ENCODE results near the gene STIP1.
A peak's percentile ranks its signal among the peaks of the same experiment; 100 is the strongest.

STIP1 gene

GRCh38 chr11:64206457-64207255 is 20.7 kb downstream of the STIP1 start, which contains the start of gene FERMT3:
FERMT3 (plus strand) TSS chr11:64206721; CDS start chr11:64207365, 644 bp downstream.
- Histone ChIP-seq H3K36me3 (ENCODE audit: insufficient read depth, low read length) (peaks cover 78% of the 10 kb centered on the region), H3K4me3 (ENCODE audit: low read depth in 1 of 2, low read length in 2 of 2) (peak within 1 kb of the TSS; percentile 52 to 86)
- DNase-seq, result peak; percentile 96

DNA sequence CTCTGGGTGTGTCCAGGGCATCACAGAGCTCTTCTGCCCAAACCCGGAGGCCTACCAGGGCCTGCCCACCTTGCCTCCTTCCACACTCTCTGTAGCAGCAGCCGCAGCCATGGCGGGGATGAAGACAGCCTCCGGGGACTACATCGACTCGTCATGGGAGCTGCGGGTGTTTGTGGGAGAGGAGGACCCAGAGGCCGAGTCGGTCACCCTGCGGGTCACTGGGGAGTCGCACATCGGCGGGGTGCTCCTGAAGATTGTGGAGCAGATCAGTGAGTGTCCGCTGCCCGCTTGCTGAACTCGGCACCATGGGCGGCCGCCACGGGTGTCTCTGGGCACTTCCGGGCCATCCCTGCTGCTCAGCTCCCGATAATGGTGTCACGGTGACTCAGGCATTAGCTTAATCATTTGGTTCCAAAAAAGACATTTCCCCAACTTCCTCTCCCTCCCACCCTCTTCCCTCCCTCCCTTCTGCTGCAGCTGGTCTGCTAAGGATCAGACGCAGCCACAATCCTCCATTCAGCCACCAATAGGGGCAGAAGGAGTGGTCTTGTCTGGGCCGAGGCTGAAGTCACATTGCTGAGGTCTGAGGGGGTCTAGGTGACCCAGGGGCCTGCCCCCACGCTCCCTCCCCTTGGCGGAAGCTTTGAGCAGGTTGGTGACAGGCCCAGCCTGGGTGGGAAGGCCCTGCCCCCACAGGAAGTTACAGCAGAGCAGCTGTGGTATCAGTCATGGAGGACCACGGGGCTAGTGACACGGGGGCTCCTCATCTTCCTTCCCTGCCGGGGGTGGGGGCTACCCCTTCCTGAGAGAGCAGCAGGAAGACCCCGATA is 21.5 kb downstream of the STIP1 start:
- peak; percentile 93 for DNase-seq
- Histone ChIP-seq H3K9me3 (ENCODE audit: insufficient read depth, low read length, severe bottlenecking) (no peaks in the 10 kb centered on the region), H3K4me2 (ENCODE audit: insufficient read depth, low read length) (peak overlapping the region; percentile 93), H3K36me3 (ENCODE audit: insufficient read depth, low read length) (peaks cover 78% of the 10 kb centered on the region), H3K79me2 (ENCODE audit: insufficient read depth, low read length) (peaks cover 22% of the 10 kb centered on the region), H2AFZ (ENCODE audit: low read depth, low read length) (peak overlapping the region; percentile 62), H3K4me1 (ENCODE audit: insufficient read depth, low read length) (peaks cover 46% of the 10 kb centered on the region), H3K27me3 (ENCODE audit: insufficient read depth, low read length, poor library complexity) (no peaks in the 10 kb centered on the region), H3K4me3 (ENCODE audit: low read depth in 1 of 2, low read length in 2 of 2) (peak overlapping the region; percentile 52 to 86), H4K20me1 (ENCODE audit: insufficient read depth, low read length) (peaks cover 32% of the 10 kb centered on the region), H3K9ac (ENCODE audit: low read depth, low read length) (peak overlapping the region; percentile 88), H3K27ac (ENCODE audit: low read length) (peak overlapping the region; percentile 93)
- ATAC-seq (ENCODE audit: insufficient read depth, low read depth), result peak; percentile 72
- TF ChIP-seq CTCF (IDR thresholded peaks at IDR 0.05; ENCODE audit: borderline replicate concordance, extremely low read depth, low read length, poor library complexity, severe bottlenecking) (peak; percentile 21), EZH2 (IDR thresholded peaks at IDR 0.05; ENCODE audit: borderline replicate concordance, low read depth, low read length, severe bottlenecking) (no peak)

More at GRCh38 chr11:64206457-64207255, 20.7 kb downstream of the STIP1 start, which contains the start of gene FERMT3:
- H3K4me1 ChIP-seq (ENCODE audit: insufficient read depth, low read length), result peaks cover 46% of the 10 kb centered on the region
- H3K9ac ChIP-seq (ENCODE audit: low read depth, low read length), result peak within 1 kb of the TSS; percentile 88
- no peaks in the 10 kb centered on the region for H3K9me3 ChIP-seq (ENCODE audit: insufficient read depth, low read length, severe bottlenecking)
- H4K20me1 ChIP-seq (ENCODE audit: insufficient read depth, low read length), result peaks cover 37% of the 10 kb centered on the region
- TF ChIP-seq EZH2 (IDR thresholded peaks at IDR 0.05; ENCODE audit: borderline replicate concordance, low read depth, low read length, severe bottlenecking), result no peak
- peak; percentile 50 for TF ChIP-seq CTCF (IDR thresholded peaks at IDR 0.05; ENCODE audit: borderline replicate concordance, extremely low read depth, low read length, poor library complexity, severe bottlenecking)
- H3K4me2 ChIP-seq (ENCODE audit: insufficient read depth, low read length), result peak within 1 kb of the TSS; percentile 93
- H2AFZ ChIP-seq (ENCODE audit: low read depth, low read length), result peak within 1 kb of the TSS; percentile 62
- H3K79me2 ChIP-seq (ENCODE audit: insufficient read depth, low read length), result peaks cover 26% of the 10 kb centered on the region
- no peaks in the 10 kb centered on the region for H3K27me3 ChIP-seq (ENCODE audit: insufficient read depth, low read length, poor library complexity)
- ATAC-seq (ENCODE audit: insufficient read depth, low read depth), result peak; percentile 85
- H3K27ac ChIP-seq (ENCODE audit: low read length), result peak within 1 kb of the TSS; percentile 93

DNA sequence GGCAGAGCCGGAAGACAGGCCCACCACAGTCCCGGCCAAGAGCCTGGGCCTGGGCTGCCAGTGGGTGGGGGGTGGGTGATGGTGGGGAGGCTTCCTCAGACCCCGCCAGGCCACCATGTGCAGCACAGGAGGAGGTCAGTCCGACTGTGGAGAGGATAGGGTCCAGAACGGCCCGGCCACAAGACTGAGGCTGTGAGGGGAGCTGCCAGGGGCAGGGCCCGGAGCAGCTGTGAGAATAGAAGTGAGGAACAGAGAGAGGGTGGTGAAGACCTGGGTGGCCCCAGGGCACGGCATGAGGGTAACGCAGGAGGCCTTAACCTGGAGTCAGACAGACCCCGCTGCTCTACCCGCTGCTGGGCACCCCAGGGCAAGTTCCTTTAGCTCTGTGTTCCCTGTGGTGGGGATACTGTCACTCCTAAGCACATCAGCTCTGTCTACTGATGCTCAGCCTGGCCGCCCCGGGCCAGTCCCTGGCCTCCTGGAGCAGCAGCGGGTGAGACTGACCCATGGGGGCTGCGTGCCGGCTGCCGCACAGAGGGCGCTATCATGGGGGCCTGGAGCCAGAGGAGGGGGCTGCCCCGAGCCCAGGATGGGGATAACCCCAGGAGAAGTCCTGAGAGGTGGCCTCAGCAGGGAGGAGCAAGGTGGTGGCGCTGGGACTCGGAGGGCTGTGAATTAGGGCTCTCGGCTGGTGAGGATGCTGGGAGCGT is 22.3 kb downstream of the STIP1 start:
- H3K9ac ChIP-seq (ENCODE audit: low read depth, low read length), result peak overlapping the region; percentile 88
- H2AFZ ChIP-seq (ENCODE audit: low read depth, low read length), result no peak overlapping the region
- TF ChIP-seq EZH2 (IDR thresholded peaks at IDR 0.05; ENCODE audit: borderline replicate concordance, low read depth, low read length, severe bottlenecking) (no peak), CTCF (IDR thresholded peaks at IDR 0.05; ENCODE audit: borderline replicate concordance, extremely low read depth, low read length, poor library complexity, severe bottlenecking) (no peak)
- peaks cover 72% of the 10 kb centered on the region for H3K36me3 ChIP-seq (ENCODE audit: insufficient read depth, low read length)
- peaks cover 17% of the 10 kb centered on the region for H3K79me2 ChIP-seq (ENCODE audit: insufficient read depth, low read length)
- ATAC-seq (ENCODE audit: insufficient read depth, low read depth) (no peak), DNase-seq (no peak)
- peak overlapping the region; percentile 93 for H3K4me2 ChIP-seq (ENCODE audit: insufficient read depth, low read length)
- peaks cover 46% of the 10 kb centered on the region for H3K4me1 ChIP-seq (ENCODE audit: insufficient read depth, low read length)
- H3K9me3 ChIP-seq (ENCODE audit: insufficient read depth, low read length, severe bottlenecking), result no peaks in the 10 kb centered on the region
- peak overlapping the region; percentile 93 for H3K27ac ChIP-seq (ENCODE audit: low read length)
- peak overlapping the region in 1 of 2 experiments; percentile 86; a peak in 2 of 4 replicates for H3K4me3 ChIP-seq (ENCODE audit: low read depth in 1 of 2, low read length in 2 of 2)
- H4K20me1 ChIP-seq (ENCODE audit: insufficient read depth, low read length), result peaks cover 24% of the 10 kb centered on the region
- H3K27me3 ChIP-seq (ENCODE audit: insufficient read depth, low read length, poor library complexity), result no peaks in the 10 kb centered on the region

Data from DND-41 (cell line).